ENCODE data around the gene NKX6-1. TPM values are rescaled to one million over a fixed set of nuclear protein-coding genes. Genes with fewer than 3 reads are reported as not detected.

The NKX6-1 gene
- total RNA-seq, 1 experiment from 2014 or later: 0.14 TPM

- no peak for DNase-seq
- TF ChIP-seq CTCF (IDR thresholded peaks at IDR 0.05; ENCODE audit: insufficient read depth in 1 of 2, low read depth in 1 of 2, low read length in 1 of 2, severe bottlenecking in 1 of 2, unreplicated experiment in 1 of 2): no peak
- no TSS peak for BruUV-seq (replicated peaks)
- H3K9me3 ChIP-seq: no peaks in the 10 kb centered on the region
- no peaks in the 10 kb centered on the region for H3K4me1 ChIP-seq
- Mint-ChIP-seq H3K36me3 (ENCODE audit: insufficient read depth, unreplicated experiment) (no peaks in the 10 kb centered on the region), H3K4me3 (ENCODE audit: unreplicated experiment) (no peak overlapping the region), H3K9me3 (ENCODE audit: unreplicated experiment) (no peaks in the 10 kb centered on the region), H3K4me1 (ENCODE audit: low read depth, unreplicated experiment) (no peaks in the 10 kb centered on the region), H3K27me3 (ENCODE audit: insufficient read depth, unreplicated experiment) (peaks cover 13% of the 10 kb centered on the region), H3K27ac (ENCODE audit: unreplicated experiment) (no peak overlapping the region)
- H3K4me3 ChIP-seq (ENCODE audit: low read depth, low read length): no peak overlapping the region
- no peaks in the 10 kb centered on the region for H3K27me3 ChIP-seq (replicated peaks; ENCODE audit: control insufficient read depth, insufficient read depth, low read length)
- intact Hi-C loops (cut with micrococcal nuclease; ENCODE audit: unreplicated experiment): no loop called here
- ChIA-PET CTCF (no interaction called here), POLR2A (no interaction called here)
- H3K36me3 ChIP-seq (ENCODE audit: control insufficient read depth, insufficient read depth, low read length): no peaks in the 10 kb centered on the region
Observed at GRCh38 chr4:84442778-84443177, 56.3 kb downstream of the NKX6-1 start.

Other genes with a start within 250 kb of the NKX6-1 start
- gene CDS1, start 83.8 kb upstream of the NKX6-1 start, total RNA-seq (2022): 17.7 and 18.1 TPM in 2 replicates